ENCODE data around the gene RANBP3.
"Not testable (repeated sequence)": the region's sequence is repeated elsewhere in the genome, so short reads cannot be mapped to it uniquely, and the experiment has no call there.

RANBP3 gene

GRCh38 chr19:5977785-5978605 is at the start of gene RANBP3:
RANBP3 (minus strand) TSS chr19:5978140; CDS start chr19:5978082, 58 bp downstream.
- peak; percentile 96 to 99 for DNase-seq (ENCODE audit: low read depth in 2 of 2)

GRCh38 chr19:6026390-6027227 is 48.7 kb upstream of the RANBP3 start:
- DNase-seq (ENCODE audit: low read depth in 2 of 2) = no peak

GRCh38 chr19:6024756-6025155 is 46.8 kb upstream of the RANBP3 start:
- not testable (repeated sequence) for DNase-seq (ENCODE audit: low read depth in 2 of 2)

- no peak for DNase-seq (ENCODE audit: low read depth in 2 of 2)
Measured at GRCh38 chr19:6023936-6024335, 46.0 kb upstream of the RANBP3 start.

- DNase-seq (ENCODE audit: low read depth in 2 of 2) = no peak
Measured at GRCh38 chr19:6023085-6023682, 45.2 kb upstream of the RANBP3 start.

GRCh38 chr19:6022570-6023064 is 44.7 kb upstream of the RANBP3 start:
- DNase-seq (ENCODE audit: low read depth in 2 of 2) = no peak

- DNase-seq (ENCODE audit: low read depth in 2 of 2) = peak; percentile 26 to 64
Measured at GRCh38 chr19:6021878-6022569, 44.1 kb upstream of the RANBP3 start.

- no peak for DNase-seq (ENCODE audit: low read depth in 2 of 2)
Measured at GRCh38 chr19:6020972-6021805, 43.2 kb upstream of the RANBP3 start.

- no peak for DNase-seq (ENCODE audit: low read depth in 2 of 2)
Measured at GRCh38 chr19:6020166-6020882, 42.4 kb upstream of the RANBP3 start.

GRCh38 chr19:6018786-6019185 is 40.8 kb upstream of the RANBP3 start:
- DNase-seq (ENCODE audit: low read depth in 2 of 2) = no peak

- DNase-seq (ENCODE audit: low read depth in 2 of 2) = no peak
Measured at GRCh38 chr19:6017576-6017975, 39.6 kb upstream of the RANBP3 start.

GRCh38 chr19:6015841-6016545 is 38.1 kb upstream of the RANBP3 start:
- no peak for DNase-seq (ENCODE audit: low read depth in 2 of 2)

GRCh38 chr19:6014551-6015135 is 36.7 kb upstream of the RANBP3 start:
- DNase-seq (ENCODE audit: low read depth in 2 of 2) = no peak

- DNase-seq (ENCODE audit: low read depth in 2 of 2) = no peak
Measured at GRCh38 chr19:6012426-6013170, 34.7 kb upstream of the RANBP3 start.

GRCh38 chr19:6011794-6012193 is 33.9 kb upstream of the RANBP3 start:
- DNase-seq (ENCODE audit: low read depth in 2 of 2) = no peak

- DNase-seq (ENCODE audit: low read depth in 2 of 2) = no peak
Measured at GRCh38 chr19:6011206-6011605, 33.3 kb upstream of the RANBP3 start.

- no peak for DNase-seq (ENCODE audit: low read depth in 2 of 2)
Measured at GRCh38 chr19:6010107-6010506, 32.2 kb upstream of the RANBP3 start.

- DNase-seq (ENCODE audit: low read depth in 2 of 2) = no peak
Measured at GRCh38 chr19:6007866-6008265, 29.9 kb upstream of the RANBP3 start.

Data from stimulated activated CD8-positive, alpha-beta memory T cell treated with anti-CD3 and anti-CD28 coated beads, Interleukin-15, amount 100 ng/mL, for 4 hours (primary cell).